ENCODE data around the gene DCLRE1B. TPM values are rescaled to one million over a fixed set of nuclear protein-coding genes. Genes with fewer than 3 reads are reported as not detected.

The DCLRE1B gene
- total and polyA plus RNA-seq, 4 donors: 1.9 to 6.3 (median 3.4) TPM

DNA sequence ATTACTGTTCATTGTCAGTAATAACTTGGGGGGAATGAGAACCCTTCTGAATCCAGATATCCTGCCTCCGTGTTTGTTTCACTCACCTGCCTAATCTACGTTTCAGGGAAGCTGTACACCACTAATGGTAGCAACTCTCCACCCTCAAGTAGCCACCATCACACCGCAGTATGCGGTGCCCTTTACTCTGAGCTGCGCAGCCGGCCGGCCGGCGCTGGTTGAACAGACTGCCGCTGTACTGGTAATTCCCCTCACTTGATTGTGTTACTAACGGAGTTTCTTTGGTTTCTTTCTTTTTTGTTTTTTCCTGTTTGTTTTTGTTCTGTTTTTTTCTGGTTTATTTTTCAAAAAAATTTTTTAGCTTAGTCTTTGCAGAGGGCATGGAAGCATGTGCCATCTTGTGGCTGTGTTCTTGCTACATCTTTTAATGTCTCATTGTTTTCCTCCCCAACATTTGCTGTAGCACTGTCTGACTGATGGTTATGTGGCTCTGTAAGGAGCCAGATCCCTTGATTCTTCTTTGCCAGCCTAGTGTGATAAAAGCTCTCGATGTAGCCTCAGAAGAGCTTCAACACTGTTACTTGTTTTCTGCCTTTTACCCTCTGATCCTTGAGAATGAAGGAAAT is 58.3 kb downstream of the DCLRE1B start:
- Histone ChIP-seq H3K36me3 (ENCODE audit: control insufficient read depth in 1 of 2, insufficient read depth in 2 of 2, low read length in 1 of 2) (peaks cover 7% of the 10 kb centered on the region in 2 donors), H3K27ac (ENCODE audit: low read depth in 1 of 2, low read length in 2 of 2) (no peak overlapping the region), H3K4me1 (ENCODE audit: control insufficient read depth in 1 of 2, insufficient read depth in 2 of 2, low read length in 2 of 2) (no peaks in the 10 kb centered on the region), H3K9me3 (ENCODE audit: control insufficient read depth, low read length) (no peaks in the 10 kb centered on the region), H3K27me3 (ENCODE audit: control insufficient read depth in 1 of 2, insufficient read depth in 2 of 2, low read length in 1 of 2) (no peaks in the 10 kb centered on the region), H3K4me3 (ENCODE audit: low read length in 2 of 2) (no peak overlapping the region)
- DNase-seq (no peak), ATAC-seq (ENCODE audit: low FRiP score) (no peak)
- intact Hi-C loops (cut with DNase I): no loop called here
- 92 to 94% methylated on average over 12 of the region's 12 CpGs for WGBS, 2 donors

Other genes starting within 250 kb of the DCLRE1B start
- gene PHTF1, start 145.8 kb upstream of the DCLRE1B start, total RNA-seq: 10 to 100 TPM; 15.0 to 26.3 TPM
- 1 to 10 TPM; 2.8 to 8.7 TPM for gene PHTF1, start 145.8 kb upstream of the DCLRE1B start, polyA plus RNA-seq
- gene RSBN1, start 92.8 kb upstream of the DCLRE1B start, total RNA-seq: 10 to 100 TPM; 17.1 to 22.5 TPM
- 1 to 10 TPM; 3.6 to 5.2 TPM for gene RSBN1, start 92.8 kb upstream of the DCLRE1B start, polyA plus RNA-seq
- 1 to 10 TPM; 4.7 to 6.7 TPM for gene PTPN22, start 33.6 kb upstream of the DCLRE1B start, total RNA-seq
- gene PTPN22, start 33.6 kb upstream of the DCLRE1B start, polyA plus RNA-seq: under 1 TPM; 0.50 to 0.59 TPM
- gene BCL2L15, start 17.7 kb upstream of the DCLRE1B start, total RNA-seq: 1 to 10 TPM in 1 of 2 donors, under 1 TPM in 1; 0.36 to 2.2 TPM
- 10 to 100 TPM in 1 of 2 donors, under 1 TPM in 1; 0.38 to 36.1 TPM for gene BCL2L15, start 17.7 kb upstream of the DCLRE1B start, polyA plus RNA-seq
- 10 to 100 TPM; 15.7 to 24.8 TPM for gene AP4B1, start 527 bp upstream of the DCLRE1B start, total RNA-seq
- 10 to 100 TPM in 1 of 2 donors, 1 to 10 TPM in 1; 8.5 to 35.4 TPM for gene AP4B1, start 527 bp upstream of the DCLRE1B start, polyA plus RNA-seq
- 10 to 100 TPM; 71.1 to 75.3 TPM for gene HIPK1, start 24.0 kb downstream of the DCLRE1B start, total RNA-seq
- 10 to 100 TPM; 14.9 to 19.7 TPM for gene HIPK1, start 24.0 kb downstream of the DCLRE1B start, polyA plus RNA-seq
- gene OLFML3, start 74.1 kb downstream of the DCLRE1B start, total RNA-seq: 10 to 100 TPM; 19.8 to 96.1 TPM
- gene OLFML3, start 74.1 kb downstream of the DCLRE1B start, polyA plus RNA-seq: 10 to 100 TPM; 17.3 to 20.4 TPM
- gene SYT6, start 248.5 kb downstream of the DCLRE1B start, total RNA-seq: under 1 TPM in 1 of 2 donors, not detected in 1; 0.12 TPM
- not detected for gene SYT6, start 248.5 kb downstream of the DCLRE1B start, polyA plus RNA-seq